NB4 (cell line): Measurements from ENCODE around the gene JAKMIP1.

ENCODE experiments used
- MYC ChIP-seq: IDR thresholded peaks from 2 replicates; pipeline ENCODE4 v1.6.1; 2011; ENCODE audit warnings: low read depth, low read length
- POLR2A ChIP-seq: IDR thresholded peaks from 2 replicates; pipeline ENCODE4 v1.6.1; 2011; ENCODE audit warnings: mild to moderate bottlenecking; ENCODE audit not compliant: insufficient read length; ENCODE audit errors: extremely low read depth
- TF ChIP-seq, protein P1 (sequence below): IDR thresholded peaks from one replicate; pipeline ENCODE4 v1.5.1; 2012; ENCODE audit warnings: low read depth, low read length
- TF ChIP-seq, protein P2 (sequence below): IDR thresholded peaks from 2 replicates; pipeline ENCODE4 v1.6.1; 2011; ENCODE audit warnings: low read depth, low read length

DNA sequence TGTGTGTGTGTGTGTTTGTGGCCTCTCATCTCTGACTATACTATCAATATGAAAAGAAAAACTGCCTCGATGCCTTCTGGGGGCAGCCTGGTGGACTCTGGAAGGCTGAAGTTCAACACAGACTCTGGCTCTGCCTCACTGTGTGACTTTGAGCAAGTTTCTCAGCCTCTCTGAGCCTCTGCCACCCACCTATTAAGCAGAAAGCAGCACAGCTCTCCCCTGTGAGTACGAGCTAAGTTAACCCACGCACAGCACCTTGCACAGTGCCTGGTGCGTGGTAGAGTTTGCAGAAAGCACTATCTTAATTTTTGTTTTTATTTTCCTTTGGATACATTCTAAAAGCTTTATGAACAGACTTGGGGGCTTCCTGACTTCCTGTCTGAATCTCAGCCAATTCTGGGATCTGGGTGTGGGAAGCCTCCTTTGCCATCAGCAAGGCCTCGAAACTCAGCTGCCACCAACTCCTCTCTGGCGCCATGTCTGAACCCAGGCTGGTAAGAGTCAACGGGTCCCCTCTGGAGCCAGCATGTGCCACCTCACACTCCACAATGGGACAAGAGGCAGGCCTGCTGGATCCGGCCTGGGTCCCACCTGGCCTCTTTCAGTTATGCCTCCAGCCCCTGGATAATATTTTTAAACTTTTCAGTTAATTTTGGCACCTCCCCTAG is 57.3 kb downstream of the JAKMIP1 start:
- TF ChIP-seq MYC (no peak), POLR2A (no peak)
- TF ChIP-seq, protein P1, sequence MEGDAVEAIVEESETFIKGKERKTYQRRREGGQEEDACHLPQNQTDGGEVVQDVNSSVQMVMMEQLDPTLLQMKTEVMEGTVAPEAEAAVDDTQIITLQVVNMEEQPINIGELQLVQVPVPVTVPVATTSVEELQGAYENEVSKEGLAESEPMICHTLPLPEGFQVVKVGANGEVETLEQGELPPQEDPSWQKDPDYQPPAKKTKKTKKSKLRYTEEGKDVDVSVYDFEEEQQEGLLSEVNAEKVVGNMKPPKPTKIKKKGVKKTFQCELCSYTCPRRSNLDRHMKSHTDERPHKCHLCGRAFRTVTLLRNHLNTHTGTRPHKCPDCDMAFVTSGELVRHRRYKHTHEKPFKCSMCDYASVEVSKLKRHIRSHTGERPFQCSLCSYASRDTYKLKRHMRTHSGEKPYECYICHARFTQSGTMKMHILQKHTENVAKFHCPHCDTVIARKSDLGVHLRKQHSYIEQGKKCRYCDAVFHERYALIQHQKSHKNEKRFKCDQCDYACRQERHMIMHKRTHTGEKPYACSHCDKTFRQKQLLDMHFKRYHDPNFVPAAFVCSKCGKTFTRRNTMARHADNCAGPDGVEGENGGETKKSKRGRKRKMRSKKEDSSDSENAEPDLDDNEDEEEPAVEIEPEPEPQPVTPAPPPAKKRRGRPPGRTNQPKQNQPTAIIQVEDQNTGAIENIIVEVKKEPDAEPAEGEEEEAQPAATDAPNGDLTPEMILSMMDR = no peak
- TF ChIP-seq, protein P2, sequence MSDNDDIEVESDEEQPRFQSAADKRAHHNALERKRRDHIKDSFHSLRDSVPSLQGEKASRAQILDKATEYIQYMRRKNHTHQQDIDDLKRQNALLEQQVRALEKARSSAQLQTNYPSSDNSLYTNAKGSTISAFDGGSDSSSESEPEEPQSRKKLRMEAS = no peak
